NT2/D1 (cell line): ENCODE measurements around the gene NKX3-2.

Source experiments
- YY1 ChIP-seq: IDR thresholded peaks from 2 replicates; pipeline ENCODE4 v1.6.1; 2011; ENCODE audit not compliant: insufficient read length, insufficient read depth
- ZNF274 ChIP-seq: IDR thresholded peaks from 2 replicates; pipeline ENCODE4 v1.6.1; 2011; ENCODE audit warnings: mild to moderate bottlenecking, low read depth, low read length

GRCh38 chr4:13522282-13523104 lies 21.8 kb downstream of the NKX3-2 start:
- TF ChIP-seq YY1 (no peak), ZNF274 (no peak)
